IMR-90 (cell line): ENCODE results near the gene NDUFAF7.

Experiments
- BHLHE40 ChIP-seq: fragments of 150-350 bp; IDR thresholded peaks from 2 replicates; pipeline ENCODE4 v1.6.1; 2016; ENCODE audit warnings: mild to moderate bottlenecking, low read depth, low read length
- CHD1 ChIP-seq: IDR thresholded peaks from 2 replicates; pipeline ENCODE4 v1.6.1; 2012; ENCODE audit warnings: low read depth, low read length, improper control_type of control experiment
- ELK1 ChIP-seq: fragments of 150-350 bp; IDR thresholded peaks from 2 replicates; pipeline ENCODE4 v1.6.1; 2016; ENCODE audit warnings: low read depth, mild to moderate bottlenecking, low read length, moderate library complexity, borderline replicate concordance
- FOS ChIP-seq: fragments of 150-350 bp; IDR thresholded peaks from 2 replicates; pipeline ENCODE4 v1.6.1; 2016; ENCODE audit warnings: low read depth, low read length
- MAZ ChIP-seq: IDR thresholded peaks from 2 replicates; pipeline ENCODE4 v1.6.1; 2012; ENCODE audit warnings: low read depth, mild to moderate bottlenecking, low read length, improper control_type of control experiment, moderate library complexity, borderline replicate concordance
- POLR2A ChIP-seq: IDR thresholded peaks from 2 replicates; pipeline ENCODE4 v1.6.1; 2012; ENCODE audit warnings: mild to moderate bottlenecking, low read depth, low read length
- RAD21 ChIP-seq: IDR thresholded peaks from 2 replicates; pipeline ENCODE4 v1.6.1; 2012; ENCODE audit warnings: low read length, improper control_type of control experiment
- RCOR1 ChIP-seq: IDR thresholded peaks from 2 replicates; pipeline ENCODE4 v1.6.1; 2012; ENCODE audit warnings: mild to moderate bottlenecking, low read length, improper control_type of control experiment; ENCODE audit not compliant: insufficient replicate concordance
- RFX5 ChIP-seq: IDR thresholded peaks from 2 replicates; pipeline ENCODE4 v1.8.0; 2012; ENCODE audit warnings: low read depth, mild to moderate bottlenecking, low read length, moderate library complexity
- SMC3 ChIP-seq: fragments of 150-350 bp; IDR thresholded peaks from 2 replicates; pipeline ENCODE4 v1.6.1; 2016; ENCODE audit warnings: low read depth, mild to moderate bottlenecking, antibody characterized with exemption, low read length, moderate library complexity
- TF ChIP-seq, protein P1 (sequence below): conservative IDR thresholded peaks from 2 replicates; pipeline ENCODE4 v1.5.1; 2012; ENCODE audit warnings: mild to moderate bottlenecking, low read depth, low read length, improper control_type of control experiment

DNA sequence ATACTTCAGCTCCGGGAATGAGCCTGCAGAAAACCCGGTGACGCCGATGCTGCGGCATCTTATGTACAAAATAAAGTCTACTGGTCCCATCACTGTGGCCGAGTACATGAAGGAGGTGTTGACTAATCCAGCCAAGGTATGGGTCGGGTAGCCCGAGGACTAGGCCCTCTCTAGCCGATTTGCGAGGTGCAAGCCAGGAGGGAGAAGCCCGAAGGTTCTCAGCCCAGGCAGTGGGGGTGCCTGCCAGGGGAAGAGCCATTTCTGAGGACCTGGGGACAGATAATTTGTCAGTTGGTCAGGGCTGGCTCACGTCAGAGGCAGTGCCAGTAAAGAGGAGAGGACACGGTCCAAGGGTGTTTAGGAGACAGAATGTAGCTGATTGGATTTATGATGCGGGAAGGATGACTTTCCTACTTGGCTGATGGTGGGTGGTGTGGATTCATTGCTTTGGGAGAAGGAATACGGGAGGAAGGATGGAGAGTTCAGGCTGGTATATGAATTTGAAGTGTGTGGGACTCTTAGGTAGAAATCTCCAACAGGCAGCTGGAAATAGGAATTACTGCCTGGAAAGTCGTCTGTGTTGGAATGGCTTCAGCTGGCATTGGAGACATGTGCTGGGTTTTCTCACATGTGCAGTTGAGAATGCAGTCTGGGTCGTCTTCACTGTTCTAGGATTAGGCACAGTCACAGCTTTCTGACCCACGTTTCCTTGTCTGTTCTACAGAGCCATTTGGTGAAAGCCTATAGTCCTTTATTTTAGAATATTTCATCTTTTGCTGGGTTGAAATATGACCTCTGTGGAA lies 874 bp downstream of the NDUFAF7 start:
- TF ChIP-seq, protein P1, sequence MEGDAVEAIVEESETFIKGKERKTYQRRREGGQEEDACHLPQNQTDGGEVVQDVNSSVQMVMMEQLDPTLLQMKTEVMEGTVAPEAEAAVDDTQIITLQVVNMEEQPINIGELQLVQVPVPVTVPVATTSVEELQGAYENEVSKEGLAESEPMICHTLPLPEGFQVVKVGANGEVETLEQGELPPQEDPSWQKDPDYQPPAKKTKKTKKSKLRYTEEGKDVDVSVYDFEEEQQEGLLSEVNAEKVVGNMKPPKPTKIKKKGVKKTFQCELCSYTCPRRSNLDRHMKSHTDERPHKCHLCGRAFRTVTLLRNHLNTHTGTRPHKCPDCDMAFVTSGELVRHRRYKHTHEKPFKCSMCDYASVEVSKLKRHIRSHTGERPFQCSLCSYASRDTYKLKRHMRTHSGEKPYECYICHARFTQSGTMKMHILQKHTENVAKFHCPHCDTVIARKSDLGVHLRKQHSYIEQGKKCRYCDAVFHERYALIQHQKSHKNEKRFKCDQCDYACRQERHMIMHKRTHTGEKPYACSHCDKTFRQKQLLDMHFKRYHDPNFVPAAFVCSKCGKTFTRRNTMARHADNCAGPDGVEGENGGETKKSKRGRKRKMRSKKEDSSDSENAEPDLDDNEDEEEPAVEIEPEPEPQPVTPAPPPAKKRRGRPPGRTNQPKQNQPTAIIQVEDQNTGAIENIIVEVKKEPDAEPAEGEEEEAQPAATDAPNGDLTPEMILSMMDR = no peak
- TF ChIP-seq BHLHE40 (no peak), POLR2A (no peak; the same call in 1 of the 2 replicates), MAZ (no peak), CHD1 (no peak), RCOR1 (no peak), SMC3 (no peak), RAD21 (no peak), FOS (no peak), RFX5 (no peak), ELK1 (no peak)
